ENCODE data around the gene ERVK3-1.
"Not testable (repeated sequence)": the region's sequence is repeated elsewhere in the genome, so short reads cannot be mapped to it uniquely, and the experiment has no call there.

ERVK3-1 gene

DNA sequence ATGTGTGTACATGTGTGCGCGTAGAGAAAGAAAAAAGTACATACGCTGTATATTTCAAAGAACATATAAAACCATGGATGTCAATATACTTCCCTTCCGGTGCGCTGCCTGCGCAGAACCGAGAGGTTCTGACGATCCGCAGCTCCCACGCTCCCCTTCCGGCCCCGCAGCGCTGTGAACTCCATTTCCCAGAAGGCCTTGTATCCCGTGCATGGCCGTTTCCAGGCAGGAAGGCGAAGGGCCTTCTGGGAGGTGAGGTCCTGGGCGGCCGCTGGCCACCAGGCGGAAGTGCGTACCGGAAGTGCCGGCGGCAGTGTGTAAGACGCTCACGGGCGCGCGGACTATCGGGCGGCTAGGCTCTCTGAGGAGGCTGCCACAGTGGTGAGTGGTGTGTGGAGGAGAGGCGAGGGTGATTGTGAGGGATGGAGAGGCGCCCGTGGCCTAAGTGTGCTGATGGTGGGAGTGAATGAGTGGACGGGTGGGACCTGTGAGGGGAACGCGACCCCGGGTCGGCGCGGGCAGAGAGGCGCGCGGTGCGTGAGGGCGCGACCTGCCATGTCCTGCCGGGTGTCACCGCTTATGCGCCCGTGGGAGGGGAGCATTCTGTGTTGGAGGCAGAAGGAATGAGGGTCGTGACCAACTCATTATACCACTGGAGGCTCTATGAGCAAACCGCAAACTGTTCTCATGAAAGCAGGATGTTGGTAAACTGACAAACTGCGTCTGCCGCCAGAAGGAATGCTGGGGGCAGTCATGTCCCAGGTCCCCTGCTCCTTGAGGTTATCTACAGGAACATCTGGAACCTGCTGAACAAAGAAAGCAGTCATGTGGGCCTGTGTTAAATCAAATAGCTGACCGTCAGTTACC, at the start of gene ERVK3-1:
ERVK3-1 (plus strand) TSS at position 313 of the 867 bp plus-strand sequence. CDS start 6,792 bp downstream, outside the sequence.
- DNase-seq = peak; percentile 95

GRCh38 chr19:58258259-58258658, 46.9 kb upstream of the ERVK3-1 start:
- not testable (repeated sequence) for DNase-seq

DNA sequence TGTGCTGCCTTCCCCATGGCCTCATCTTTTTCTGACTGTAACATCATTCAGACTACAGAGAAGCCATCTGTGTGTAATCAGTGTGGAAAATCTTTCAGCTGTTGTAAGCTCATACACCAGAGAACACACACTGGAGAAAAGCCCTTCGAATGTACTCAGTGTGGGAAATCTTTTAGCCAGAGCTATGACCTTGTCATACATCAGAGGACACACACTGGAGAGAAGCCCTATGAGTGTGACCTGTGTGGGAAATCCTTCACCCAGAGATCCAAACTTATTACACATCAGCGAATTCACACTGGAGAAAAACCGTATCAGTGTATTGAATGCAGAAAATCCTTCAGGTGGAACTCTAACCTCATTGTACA, 43.6 kb upstream of the ERVK3-1 start:
- no peak for DNase-seq

GRCh38 chr19:58261968-58262921, 42.9 kb upstream of the ERVK3-1 start:
- no peak for DNase-seq

DNA sequence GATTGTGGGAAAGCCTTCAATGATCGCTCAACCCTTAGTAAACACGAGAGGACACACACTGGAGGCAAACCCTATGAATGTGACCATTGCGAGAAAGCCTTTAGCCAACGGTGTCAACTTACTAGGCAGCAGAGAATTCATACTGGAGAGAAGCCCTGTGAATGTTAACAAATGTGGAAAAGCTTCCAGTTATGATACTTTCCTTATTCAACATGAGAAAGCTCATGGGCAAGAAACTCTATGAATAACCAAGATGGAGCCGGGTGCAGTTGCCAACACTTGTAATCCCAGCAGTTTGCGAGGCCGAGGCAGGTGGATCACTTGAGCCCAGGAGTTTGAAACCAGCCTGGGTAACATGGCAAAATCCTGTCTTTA, 42.3 kb upstream of the ERVK3-1 start:
- no peak for DNase-seq

GRCh38 chr19:58265100-58265499, 40.1 kb upstream of the ERVK3-1 start:
- no peak for DNase-seq

- no peak for DNase-seq
Observed at GRCh38 chr19:58268344-58268743, 36.8 kb upstream of the ERVK3-1 start.

GRCh38 chr19:58274771-58275201, 30.4 kb upstream of the ERVK3-1 start:
- DNase-seq = no peak

DNA sequence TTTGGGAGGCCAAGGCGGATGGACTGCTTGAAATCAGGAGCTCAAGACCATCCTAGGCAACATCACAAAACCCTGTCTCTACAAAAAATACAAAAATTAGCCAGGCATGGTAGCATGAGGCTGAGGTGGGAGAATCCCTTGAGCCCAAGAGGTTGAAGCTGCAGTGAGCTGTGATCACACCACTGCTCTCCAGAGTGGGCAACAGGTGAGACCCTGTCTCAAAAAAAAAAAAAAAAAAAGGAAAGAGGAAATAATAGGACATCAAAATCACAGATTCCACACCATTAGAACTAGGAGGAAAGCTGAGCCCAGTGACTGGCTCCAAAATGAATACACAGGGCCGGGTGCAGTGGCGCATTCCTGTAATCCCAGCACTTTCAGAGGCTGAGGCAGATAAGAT, 29.6 kb upstream of the ERVK3-1 start:
- no peak for DNase-seq

DNA sequence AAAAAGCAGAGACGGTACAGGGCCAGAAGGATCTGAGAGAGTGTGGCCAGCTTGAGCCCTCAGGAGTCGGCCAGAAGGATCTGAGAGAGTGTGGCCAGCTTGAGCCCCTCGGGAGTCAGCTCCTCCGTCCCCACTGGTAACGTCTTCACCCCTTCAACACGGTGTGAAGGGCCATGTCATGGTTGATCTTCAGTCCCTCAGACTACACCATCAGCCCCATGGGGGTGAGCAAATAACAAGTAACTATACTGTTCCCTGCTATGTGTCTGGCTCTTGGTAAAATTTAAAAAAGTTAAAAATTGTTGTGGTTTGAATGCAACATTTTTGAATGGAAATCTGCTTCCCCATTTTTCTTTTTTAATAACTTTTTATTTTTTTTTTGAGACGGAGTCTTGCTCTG, 28.0 kb upstream of the ERVK3-1 start:
- DNase-seq = no peak

- DNase-seq = no peak
Observed at GRCh38 chr19:58277748-58278540, 27.2 kb upstream of the ERVK3-1 start.

DNA sequence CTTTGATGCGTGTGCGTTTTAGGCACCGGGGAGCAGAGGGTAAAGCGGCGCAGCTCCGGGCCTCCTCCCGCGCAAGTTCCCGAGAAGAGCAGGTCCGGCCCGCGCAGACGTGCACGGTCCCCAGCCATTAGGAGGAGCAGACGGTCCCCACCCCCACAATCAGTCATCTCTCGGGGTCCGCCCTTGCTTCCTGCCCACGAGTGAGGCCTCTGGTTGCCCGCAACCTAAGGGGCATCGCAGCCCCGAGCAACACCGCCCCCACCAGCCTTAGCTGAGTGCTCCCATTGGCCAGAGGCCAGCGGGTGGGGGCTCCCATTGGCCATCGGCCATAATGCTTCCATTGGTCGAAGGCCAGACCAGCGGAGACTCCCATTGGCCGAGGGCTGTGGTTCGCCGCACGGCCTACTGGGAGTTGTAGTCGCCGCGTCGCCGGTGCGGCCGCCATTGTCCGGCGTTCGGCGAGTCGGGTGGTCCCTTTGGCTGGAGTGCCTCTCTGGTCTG, 26.6 kb upstream of the ERVK3-1 start, which contains the start of gene ZNF8:
ZNF8 (plus strand) TSS at position 415 of the 501 bp plus-strand sequence. CDS start 127 bp downstream, outside the sequence.
- DNase-seq = peak; percentile 95

DNA sequence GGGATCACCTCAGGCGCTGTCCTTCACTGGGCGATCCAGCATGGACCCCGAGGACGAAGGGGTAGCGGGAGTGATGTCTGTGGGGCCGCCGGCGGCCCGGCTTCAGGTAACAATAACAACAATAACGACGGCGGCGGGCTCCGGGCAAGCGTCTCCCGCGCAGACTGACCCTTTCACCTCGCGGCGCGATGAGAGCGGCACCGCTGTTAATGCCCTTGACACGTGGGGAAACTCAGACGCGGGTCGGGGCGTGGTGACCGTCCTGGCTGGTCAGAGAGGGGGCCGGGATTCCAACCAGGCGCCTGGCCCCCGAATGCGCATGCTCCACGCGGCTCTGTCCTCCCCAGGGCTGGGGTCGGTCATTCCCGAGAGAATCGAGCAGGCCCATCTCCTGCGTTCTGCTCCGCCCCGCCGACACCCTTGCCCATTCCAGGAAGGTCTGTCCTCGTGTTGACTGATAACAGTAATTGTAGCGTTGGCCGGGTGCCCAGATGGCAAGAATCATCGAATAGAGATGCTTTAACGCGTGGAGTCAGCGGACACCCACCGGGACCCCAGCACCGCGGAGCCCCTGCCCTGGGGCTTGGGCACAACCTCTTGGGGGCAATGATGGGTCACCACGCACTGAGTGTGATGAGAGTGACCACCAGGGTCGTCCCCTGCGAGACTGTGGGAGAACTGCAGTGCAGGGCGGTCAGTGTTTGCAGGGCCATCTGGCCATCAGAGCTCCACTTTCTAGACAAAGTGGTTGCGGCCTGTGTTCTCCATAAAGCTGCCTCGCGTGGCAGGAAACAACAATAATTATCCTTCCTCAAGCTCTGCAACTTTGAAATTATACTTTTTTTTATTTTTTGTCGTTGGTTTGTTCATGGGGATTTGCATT, 25.9 kb upstream of the ERVK3-1 start:
- peak; percentile 48 for DNase-seq

GRCh38 chr19:58279925-58280316, 25.3 kb upstream of the ERVK3-1 start:
- DNase-seq = no peak

GRCh38 chr19:58284199-58284598, 21.0 kb upstream of the ERVK3-1 start:
- DNase-seq = no peak

DNA sequence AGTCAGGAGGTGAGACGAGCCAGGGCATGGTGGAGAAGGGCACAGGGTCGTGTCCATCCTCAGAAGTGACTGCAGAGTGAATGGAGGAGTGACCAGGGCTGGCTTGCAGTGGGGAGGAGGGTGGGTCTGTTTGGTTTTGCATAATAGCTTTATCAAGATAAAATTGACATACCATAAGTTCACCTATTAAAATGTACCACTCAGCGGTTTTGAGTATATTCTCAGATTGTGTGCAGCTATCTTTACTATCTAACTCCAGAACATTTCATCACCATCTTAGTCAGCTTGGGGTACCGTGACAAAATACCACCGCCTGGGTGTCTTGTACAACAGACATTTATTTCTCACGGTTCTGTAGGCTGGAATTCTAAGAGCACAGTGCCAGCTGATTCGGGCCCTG, 13.2 kb upstream of the ERVK3-1 start:
- DNase-seq = no peak

DNA sequence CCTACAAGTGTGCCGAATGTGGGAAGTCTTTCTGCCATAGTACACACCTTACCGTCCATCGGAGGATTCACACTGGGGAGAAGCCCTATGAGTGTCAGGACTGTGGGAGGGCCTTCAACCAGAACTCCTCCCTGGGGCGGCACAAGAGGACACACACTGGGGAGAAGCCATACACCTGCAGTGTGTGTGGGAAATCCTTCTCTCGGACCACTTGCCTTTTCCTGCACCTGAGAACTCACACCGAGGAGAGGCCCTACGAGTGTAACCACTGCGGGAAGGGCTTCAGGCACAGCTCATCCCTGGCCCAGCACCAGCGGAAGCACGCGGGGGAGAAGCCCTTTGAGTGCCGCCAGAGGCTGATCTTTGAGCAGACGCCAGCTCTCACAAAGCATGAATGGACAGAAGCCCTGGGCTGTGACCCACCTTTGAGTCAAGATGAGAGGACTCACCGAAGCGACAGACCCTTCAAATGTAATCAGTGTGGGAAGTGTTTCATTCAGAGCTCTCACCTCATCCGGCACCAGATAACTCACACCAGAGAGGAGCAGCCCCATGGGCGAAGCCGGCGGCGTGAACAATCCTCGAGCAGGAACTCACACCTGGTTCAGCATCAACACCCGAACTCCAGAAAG, 10.3 kb upstream of the ERVK3-1 start:
- DNase-seq = no peak

DNA sequence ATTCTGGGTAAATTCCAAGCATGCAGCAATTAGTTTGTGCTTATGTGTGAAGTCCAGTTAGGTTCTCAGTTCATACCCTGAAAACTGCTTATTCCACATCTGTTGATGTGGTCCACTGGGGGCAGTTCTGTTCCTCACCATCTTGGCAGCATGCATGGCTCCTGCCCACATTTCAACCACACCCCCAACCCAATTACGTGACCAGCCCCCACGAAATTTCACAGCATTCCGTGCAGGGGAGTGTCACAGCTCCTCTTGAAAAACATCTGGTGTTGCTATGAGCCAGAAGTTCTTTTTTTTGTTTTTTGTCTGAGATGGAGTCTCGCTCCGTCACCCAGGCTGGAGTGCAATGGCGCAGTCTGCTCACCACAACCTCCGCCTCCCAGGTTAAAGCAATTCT, 9.1 kb upstream of the ERVK3-1 start:
- no peak for DNase-seq

DNA sequence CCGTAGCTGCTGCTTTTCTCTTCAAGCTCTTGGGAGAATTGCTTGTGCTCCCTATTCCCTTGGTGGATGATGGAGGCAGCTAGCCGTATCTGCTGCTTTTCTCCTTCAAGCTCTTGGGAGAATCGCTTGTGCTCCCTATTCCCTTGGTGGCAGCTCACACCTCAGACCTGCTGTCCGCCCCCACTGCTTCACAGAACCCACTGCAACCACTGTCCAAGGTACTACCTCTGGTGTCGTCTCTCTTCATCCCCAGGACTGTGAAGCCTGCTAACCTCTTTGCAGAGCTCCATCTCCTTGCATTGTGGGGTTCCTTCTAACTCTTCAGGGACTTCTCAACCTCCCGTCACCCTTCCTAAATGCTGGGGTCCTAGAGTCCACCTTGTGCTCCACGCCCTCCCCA, 4.6 kb upstream of the ERVK3-1 start:
- no peak for DNase-seq

GRCh38 chr19:58304255-58304654, 922 bp upstream of the ERVK3-1 start:
- DNase-seq = no peak

- DNase-seq = no peak
Observed at GRCh38 chr19:58304748-58305064, 471 bp upstream of the ERVK3-1 start.
